Motor neuron (in vitro differentiated cells): ENCODE results near the gene HAGHL. TPM values are rescaled to one million over a fixed set of nuclear protein-coding genes. Genes with fewer than 3 reads are reported as not detected.

Source experiments
- ATAC-seq, 8 experiments: fragments of 200-7000 bp; cut with Tn5 transposase; replicated peaks in 6 of 8; 2 replicates each; pipeline ENCODE4 v1.8.0; 2021; ENCODE audit warnings: mild to moderate bottlenecking in 8 of 8, moderate library complexity in 8 of 8
- H3K27ac ChIP-seq, 2 donors: fragments of 250-450 bp; sonication (Bioruptor Pico); 2 replicates each; pipeline ENCODE4 v1.9.0; 2021; ENCODE audit warnings: antibody characterized with exemption in 2 of 2, mild to moderate bottlenecking in 2 of 2, moderate library complexity in 1 of 2
- H3K4me1 ChIP-seq, 2 donors: fragments of 250-450 bp; sonication (Bioruptor Pico); replicated peaks in 1 of 2; 2 replicates each; pipeline ENCODE4 v1.6.1; 2021; ENCODE audit warnings: antibody characterized with exemption in 2 of 2, mild to moderate bottlenecking in 2 of 2, moderate library complexity in 1 of 2
- H3K4me3 ChIP-seq, 5 donors: fragments of 250-450 bp; sonication (Bioruptor Pico); 2 replicates each; pipeline ENCODE4 v1.9.0; 2021; ENCODE audit warnings: antibody characterized with exemption in 5 of 5, mild to moderate bottlenecking in 5 of 5, moderate library complexity in 4 of 5
- WGBS, 10 experiments: fragments of 450-650 bp; shearing (Covaris generic); methylation state at CpG; one replicate each; pipeline ENCODE4 v1.0.0; 2022; 5-methylcytosine and 5-hydroxymethylcytosine counted together
- in situ Hi-C, 9 experiments: fragments of 400-800 bp; cut with MboI; loops; one replicate each; pipeline ENCODE4 v1.15.0; 2021; ENCODE audit warnings: low sequenced_read_pairs in 9 of 9, low pct_unique_long_range_greater_than_20kb in 2 of 9; ENCODE audit not compliant: unreplicated experiment in 9 of 9
- total RNA-seq, 8 experiments: library from RNA; unstranded; fragments of 300-600 nt; gene quantifications; 2 replicates each; pipeline versions ENCODE4 v1.2.3 to v1.2.4, GENCODE V29; 2022

The HAGHL gene
- total RNA-seq, 8 experiments from 2014 or later: 6.6 to 36.6 (median 14.2) TPM

DNA sequence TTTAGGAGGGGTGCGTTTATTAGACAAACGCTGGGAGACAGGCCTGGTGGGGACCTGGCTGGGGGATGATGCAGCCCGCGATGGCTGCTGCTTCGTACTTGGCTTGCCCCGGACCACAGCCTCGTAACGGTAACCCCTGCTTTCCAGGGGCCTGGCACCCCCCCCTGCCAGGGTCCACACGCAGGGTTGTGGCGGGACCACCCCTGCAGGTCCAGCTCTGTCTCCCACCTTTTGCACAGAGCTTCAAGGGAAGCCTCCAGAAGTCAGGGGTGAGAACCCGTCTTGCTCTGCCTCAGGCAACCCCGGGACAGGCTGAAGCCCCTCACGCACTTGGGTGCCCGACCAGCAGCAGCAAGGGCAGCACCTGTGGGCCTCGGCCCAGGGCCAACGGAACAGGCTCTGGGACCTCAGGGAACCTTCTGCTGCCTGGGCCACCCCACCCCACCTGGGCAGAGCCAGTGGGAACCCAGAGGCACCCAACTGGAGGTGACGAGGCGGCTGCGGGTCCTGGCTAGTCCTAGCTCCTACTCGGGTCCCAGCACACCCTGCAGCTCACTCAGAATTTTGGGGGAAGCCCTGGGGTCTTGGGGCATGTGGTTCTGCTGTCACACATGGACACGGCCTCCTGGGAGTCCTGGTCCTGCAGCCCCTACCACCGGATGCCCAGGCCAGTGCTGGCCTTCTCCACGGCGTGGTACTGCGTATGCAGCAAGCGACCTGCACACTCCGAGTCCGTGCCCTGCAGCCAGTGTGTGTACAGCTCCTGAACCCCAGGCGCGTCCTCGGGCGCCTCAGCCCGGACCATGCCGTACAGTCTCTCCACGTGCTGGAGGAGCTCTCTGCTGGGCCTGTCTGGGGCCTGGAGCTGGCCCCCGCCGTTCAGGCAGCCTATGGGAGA lies 3.1 kb downstream of the HAGHL start:
- H3K4me3 ChIP-seq: no peak overlapping the region
- no peak for ATAC-seq
- WGBS, 10 experiments: 78 to 100% (median 93%) methylated on average over 2 to 14 of the region's 37 CpGs; no CpG with 5 or more reads in 5 of the 10 experiments
- H3K27ac ChIP-seq: no peak overlapping the region
- in situ Hi-C loops: no loop called here
- H3K4me1 ChIP-seq: peaks cover 0 to 6% of the 10 kb centered on the region in 2 donors

DNA sequence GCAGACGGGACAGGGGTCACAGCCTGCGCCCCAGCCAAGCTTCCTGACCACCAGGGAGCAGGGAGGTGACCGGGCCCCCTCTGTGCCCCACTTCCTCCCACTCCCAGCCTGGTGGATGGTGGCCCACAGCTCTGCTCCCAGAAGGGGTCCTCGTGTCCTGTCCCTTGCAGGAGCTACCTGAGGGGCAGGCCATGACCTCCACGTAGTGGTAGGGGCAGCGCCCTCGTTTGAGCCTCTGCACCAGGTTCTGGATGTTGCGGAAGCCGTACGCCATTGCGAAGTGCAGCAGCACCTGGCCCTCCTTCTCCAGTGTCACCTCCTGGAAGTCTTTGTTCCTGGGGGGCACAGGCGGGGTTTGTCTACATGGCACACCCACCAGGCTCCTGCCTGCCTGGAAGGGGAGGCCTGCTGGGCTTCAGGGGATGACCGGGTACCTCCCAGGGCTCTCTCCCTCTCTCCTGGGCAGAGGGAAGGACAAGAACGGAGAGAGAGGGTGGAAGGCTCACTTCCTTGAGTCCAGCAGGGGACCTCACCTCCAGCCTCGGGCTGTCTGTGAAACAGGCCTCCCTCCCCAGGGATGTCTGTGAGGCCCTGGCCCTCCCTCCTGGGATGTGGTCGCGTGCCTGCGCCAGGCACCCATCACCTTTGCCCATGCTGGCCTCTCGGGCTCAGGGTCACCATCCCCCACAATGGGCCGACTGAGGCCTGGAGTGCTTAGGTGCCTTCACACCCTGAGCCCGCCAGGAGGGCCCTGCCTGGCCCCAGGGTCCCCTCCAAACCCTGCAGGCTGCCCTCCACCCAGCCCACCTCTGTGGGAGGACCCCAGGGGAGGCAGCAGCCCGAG lies 4.0 kb downstream of the HAGHL start:
- H3K27ac ChIP-seq: no peak overlapping the region
- no peak for ATAC-seq
- in situ Hi-C loops: no loop called here
- H3K4me1 ChIP-seq: peaks cover 0 to 6% of the 10 kb centered on the region in 2 donors
- H3K4me3 ChIP-seq: no peak overlapping the region
- WGBS, 10 experiments: 80 to 100% (median 90%) methylated on average over 1 to 7 of the region's 22 CpGs; no CpG with 5 or more reads in 5 of the 10 experiments

- WGBS, 10 experiments: 76 to 100% (median 94%) methylated on average over 2 to 9 of the region's 12 CpGs; no CpG with 5 or more reads in 5 of the 10 experiments
- H3K4me1 ChIP-seq: peaks cover 0 to 2% of the 10 kb centered on the region in 2 donors
- in situ Hi-C loops: no loop called here
- H3K27ac ChIP-seq: no peak overlapping the region
- no peak for ATAC-seq
- H3K4me3 ChIP-seq: no peak overlapping the region
Measured at GRCh38 chr16:732332-732731, 5.4 kb downstream of the HAGHL start.

GRCh38 chr16:732936-733335 lies 6.0 kb downstream of the HAGHL start:
- H3K4me3 ChIP-seq: no peak overlapping the region
- no peak overlapping the region for H3K27ac ChIP-seq
- 87 to 100% (median 97%) methylated on average over 1 to 6 of the region's 13 CpGs; no CpG with 5 or more reads in 7 of the 10 experiments for WGBS, 10 experiments
- in situ Hi-C loops: no loop called here
- no peak for ATAC-seq
- H3K4me1 ChIP-seq: peaks cover 0 to 2% of the 10 kb centered on the region in 2 donors

GRCh38 chr16:733382-734207 lies 6.7 kb downstream of the HAGHL start:
- Histone ChIP-seq H3K27ac (no peak overlapping the region), H3K4me1 (peaks cover 0 to under 1% of the 10 kb centered on the region in 2 donors), H3K4me3 (no peak overlapping the region)
- in situ Hi-C loops: no loop called here
- WGBS, 10 experiments: 73 to 94% (median 87%) methylated on average over 2 to 20 of the region's 34 CpGs; no CpG with 5 or more reads in 5 of the 10 experiments
- ATAC-seq: peak in 6 of 8 experiments; percentile 9 to 23 (median 15)

DNA sequence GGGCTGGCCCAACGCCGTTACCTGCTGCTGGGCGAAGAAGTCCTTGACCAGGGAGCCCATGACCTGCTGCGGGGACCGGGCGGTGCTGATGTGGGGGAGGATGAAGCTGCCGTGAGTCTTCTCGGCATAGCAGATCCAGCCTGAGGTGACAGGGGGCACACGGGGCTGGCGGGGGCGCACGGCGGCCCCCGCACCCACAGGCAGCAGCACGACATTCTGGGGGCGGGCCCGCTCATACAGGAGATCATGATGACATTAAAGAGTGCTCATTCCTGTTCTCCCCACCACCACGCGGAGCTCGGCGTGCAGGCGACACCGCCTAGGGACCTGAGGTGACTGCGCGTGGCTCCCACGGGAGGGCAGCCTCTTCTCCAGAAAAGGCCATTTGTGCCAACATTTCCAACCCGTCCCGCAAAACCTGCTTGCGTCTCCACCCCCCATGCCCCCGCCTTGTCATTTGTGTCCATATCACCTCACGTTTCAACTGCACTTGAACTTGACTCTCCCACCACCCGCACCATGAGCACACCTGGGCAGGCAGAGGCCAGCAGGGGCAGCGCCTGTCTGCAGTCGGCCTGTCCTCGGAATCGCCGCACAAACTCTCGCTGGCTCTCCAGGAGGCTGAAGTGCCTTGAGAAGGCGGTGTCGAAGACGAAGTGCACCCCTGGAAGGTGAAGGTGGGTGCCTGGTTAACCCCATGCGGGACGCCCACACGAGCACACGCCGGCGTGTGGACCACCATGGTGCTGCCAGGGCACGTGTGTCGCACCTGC lies 7.5 kb downstream of the HAGHL start:
- WGBS, 10 experiments: 90 to 100% (median 98%) methylated on average over 2 to 14 of the region's 49 CpGs; no CpG with 5 or more reads in 4 of the 10 experiments
- no peak overlapping the region for H3K4me3 ChIP-seq
- H3K27ac ChIP-seq: no peak overlapping the region
- in situ Hi-C loops: no loop called here
- no peaks in the 10 kb centered on the region for H3K4me1 ChIP-seq
- no peak for ATAC-seq

GRCh38 chr16:734981-735881 lies 8.3 kb downstream of the HAGHL start:
- 85 to 100% (median 94%) methylated on average over 3 to 6 of the region's 25 CpGs; no CpG with 5 or more reads in 6 of the 10 experiments for WGBS, 10 experiments
- in situ Hi-C loops: no loop called here
- Histone ChIP-seq H3K27ac (no peak overlapping the region), H3K4me1 (peaks cover 2 to 6% of the 10 kb centered on the region in 2 donors), H3K4me3 (no peak overlapping the region)
- no peak for ATAC-seq

DNA sequence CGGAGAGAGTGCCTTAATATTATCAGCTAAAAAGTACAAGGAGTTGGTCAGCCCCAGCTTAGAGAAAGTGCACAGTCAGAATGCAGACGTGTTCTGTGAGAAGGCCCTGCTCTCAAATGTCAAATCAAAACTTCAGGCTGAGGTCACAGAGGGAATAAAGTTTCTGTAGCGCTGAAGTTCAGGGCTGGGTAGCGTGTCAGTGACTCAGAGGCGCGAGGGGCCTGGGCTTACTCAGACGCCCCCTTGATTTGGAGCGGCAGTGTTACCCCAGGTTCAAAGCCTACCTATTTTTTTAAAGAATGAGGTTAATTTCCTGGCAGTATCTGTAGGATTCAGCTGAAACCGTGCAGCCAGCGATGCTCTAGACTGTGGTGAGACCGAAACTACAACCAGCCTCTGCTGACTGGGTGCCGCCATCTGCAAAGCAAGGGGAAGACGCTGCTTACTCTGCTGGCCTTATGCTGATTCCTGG lies 9.1 kb downstream of the HAGHL start:
- Histone ChIP-seq H3K4me3 (no peak overlapping the region), H3K4me1 (peaks cover 2 to 6% of the 10 kb centered on the region in 2 donors), H3K27ac (no peak overlapping the region)
- no peak for ATAC-seq
- WGBS, 10 experiments: 60 to 100% (median 84%) methylated on average over 1 to 12 of the region's 13 CpGs; no CpG with 5 or more reads in 4 of the 10 experiments
- in situ Hi-C loops: no loop called here

- Histone ChIP-seq H3K4me1 (peaks cover 2 to 10% of the 10 kb centered on the region in 2 donors), H3K27ac (no peak overlapping the region), H3K4me3 (no peak overlapping the region)
- WGBS, 10 experiments: 86 to 100% (median 95%) methylated on average over 1 to 18 of the region's 29 CpGs; no CpG with 5 or more reads in 2 of the 10 experiments
- no peak for ATAC-seq
- in situ Hi-C loops: no loop called here
Measured at GRCh38 chr16:736936-737481, 10.1 kb downstream of the HAGHL start.

DNA sequence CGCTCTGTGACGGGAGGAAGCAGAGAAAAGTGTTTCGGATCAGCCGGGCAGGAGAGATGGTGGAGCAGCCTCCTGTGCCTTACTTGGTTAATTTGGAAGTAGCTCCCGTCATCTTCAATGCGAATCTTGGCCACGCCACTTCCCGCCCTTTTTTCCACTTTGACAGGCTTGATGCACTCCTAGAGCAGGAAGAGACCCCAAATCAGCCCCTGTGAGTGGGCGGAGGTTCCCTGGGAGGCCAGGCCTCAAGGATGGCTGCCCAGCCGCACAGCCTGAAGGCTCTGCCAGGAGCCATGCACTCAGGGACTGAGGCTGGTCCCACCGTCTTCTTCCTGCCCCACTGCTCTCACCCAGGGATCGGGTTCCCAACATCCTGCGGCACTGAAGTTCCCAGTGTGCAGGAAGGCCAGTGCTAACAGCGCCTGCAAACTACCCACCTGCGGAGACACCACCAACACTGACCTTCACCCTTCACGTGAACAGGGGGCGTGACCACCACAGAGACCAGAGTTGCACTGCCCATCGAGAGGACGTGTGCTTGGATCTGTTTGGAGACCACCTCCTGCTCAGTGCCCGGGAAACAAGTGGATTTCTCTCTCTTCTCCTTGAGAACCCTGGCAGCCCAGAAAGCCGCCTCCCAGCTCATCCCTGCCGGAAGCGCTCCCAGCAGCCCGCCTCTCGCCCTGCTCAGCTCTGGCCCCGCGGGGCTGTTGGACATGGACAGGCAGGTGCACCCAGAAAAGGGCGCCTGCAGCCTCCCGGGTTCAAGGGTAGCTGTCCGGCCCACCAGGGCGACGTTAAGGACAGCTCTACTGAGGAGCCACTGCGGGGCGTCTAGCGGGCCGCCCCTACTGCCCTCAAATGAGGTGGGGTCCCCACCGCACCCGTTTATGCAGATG lies 12.9 kb downstream of the HAGHL start:
- Histone ChIP-seq H3K4me3 (peak overlapping the region; percentile 56 to 83 (median 65)), H3K27ac (peak overlapping the region; percentile 78 to 86), H3K4me1 (peaks cover 2 to 10% of the 10 kb centered on the region in 2 donors)
- in situ Hi-C loops: no loop called here
- 0 to 85% (median 71%) methylated on average over 3 to 7 of the region's 38 CpGs; no CpG with 5 or more reads in 3 of the 10 experiments for WGBS, 10 experiments
- peak in 2 of 8 experiments; percentile 1 for ATAC-seq
